Measurements from ENCODE around the gene PPP3R1. TPM values are rescaled to one million over a fixed set of nuclear protein-coding genes. Genes with fewer than 3 reads are reported as not detected.

The PPP3R1 gene
- total RNA-seq, 1 experiment from 2014 or later: 83.8 TPM

DNA sequence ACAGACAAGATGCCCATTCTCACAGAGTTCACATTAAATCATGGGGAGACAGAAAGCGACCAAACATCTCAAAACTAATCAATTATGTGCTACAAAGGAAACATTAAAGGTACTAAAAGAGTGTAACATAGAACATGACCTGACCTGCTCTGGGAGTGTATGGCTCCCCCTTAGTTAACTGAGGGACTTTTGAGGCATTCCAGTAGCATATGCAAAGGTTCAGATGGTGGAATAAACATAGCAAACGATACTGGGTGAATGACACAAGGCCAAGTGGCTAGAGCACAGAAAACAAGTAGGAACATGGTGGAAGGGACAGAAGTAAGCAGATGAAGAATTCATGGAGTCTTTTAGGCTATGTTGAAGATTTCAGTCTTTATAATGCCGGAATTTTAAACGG lies 11.9 kb downstream of the PPP3R1 start:
- no TSS peak for BruUV-seq (replicated peaks)
- Histone ChIP-seq H3K27me3 (replicated peaks; ENCODE audit: insufficient read depth, low read depth, low read length, poor library complexity) (no peaks in the 10 kb centered on the region), H3K27ac (ENCODE audit: low read depth, low read length, poor library complexity, severe bottlenecking) (no peak overlapping the region), H3K4me1 (ENCODE audit: insufficient read depth, low read length, poor library complexity, severe bottlenecking) (peaks cover 55% of the 10 kb centered on the region), H3K9me3 (ENCODE audit: low read depth, low read length, poor library complexity, severe bottlenecking) (no peaks in the 10 kb centered on the region), H3K36me3 (ENCODE audit: insufficient read depth, low read length, poor library complexity, severe bottlenecking) (no peaks in the 10 kb centered on the region), H3K4me3 (ENCODE audit: low read depth, low read length, poor library complexity, severe bottlenecking) (no peak overlapping the region)
- intact Hi-C loops (cut with micrococcal nuclease; ENCODE audit: unreplicated experiment): no loop called here
- TF ChIP-seq, protein P1, sequence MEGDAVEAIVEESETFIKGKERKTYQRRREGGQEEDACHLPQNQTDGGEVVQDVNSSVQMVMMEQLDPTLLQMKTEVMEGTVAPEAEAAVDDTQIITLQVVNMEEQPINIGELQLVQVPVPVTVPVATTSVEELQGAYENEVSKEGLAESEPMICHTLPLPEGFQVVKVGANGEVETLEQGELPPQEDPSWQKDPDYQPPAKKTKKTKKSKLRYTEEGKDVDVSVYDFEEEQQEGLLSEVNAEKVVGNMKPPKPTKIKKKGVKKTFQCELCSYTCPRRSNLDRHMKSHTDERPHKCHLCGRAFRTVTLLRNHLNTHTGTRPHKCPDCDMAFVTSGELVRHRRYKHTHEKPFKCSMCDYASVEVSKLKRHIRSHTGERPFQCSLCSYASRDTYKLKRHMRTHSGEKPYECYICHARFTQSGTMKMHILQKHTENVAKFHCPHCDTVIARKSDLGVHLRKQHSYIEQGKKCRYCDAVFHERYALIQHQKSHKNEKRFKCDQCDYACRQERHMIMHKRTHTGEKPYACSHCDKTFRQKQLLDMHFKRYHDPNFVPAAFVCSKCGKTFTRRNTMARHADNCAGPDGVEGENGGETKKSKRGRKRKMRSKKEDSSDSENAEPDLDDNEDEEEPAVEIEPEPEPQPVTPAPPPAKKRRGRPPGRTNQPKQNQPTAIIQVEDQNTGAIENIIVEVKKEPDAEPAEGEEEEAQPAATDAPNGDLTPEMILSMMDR (conservative IDR thresholded peaks at IDR 0.05; ENCODE audit: low read depth, low read length): no peak
- POLR2A ChIA-PET (ENCODE audit: low non-redundant PET): no interaction called here
- CTCF ChIA-PET: no interaction called here
- no peak for DNase-seq (ENCODE audit: low spot score)

DNA sequence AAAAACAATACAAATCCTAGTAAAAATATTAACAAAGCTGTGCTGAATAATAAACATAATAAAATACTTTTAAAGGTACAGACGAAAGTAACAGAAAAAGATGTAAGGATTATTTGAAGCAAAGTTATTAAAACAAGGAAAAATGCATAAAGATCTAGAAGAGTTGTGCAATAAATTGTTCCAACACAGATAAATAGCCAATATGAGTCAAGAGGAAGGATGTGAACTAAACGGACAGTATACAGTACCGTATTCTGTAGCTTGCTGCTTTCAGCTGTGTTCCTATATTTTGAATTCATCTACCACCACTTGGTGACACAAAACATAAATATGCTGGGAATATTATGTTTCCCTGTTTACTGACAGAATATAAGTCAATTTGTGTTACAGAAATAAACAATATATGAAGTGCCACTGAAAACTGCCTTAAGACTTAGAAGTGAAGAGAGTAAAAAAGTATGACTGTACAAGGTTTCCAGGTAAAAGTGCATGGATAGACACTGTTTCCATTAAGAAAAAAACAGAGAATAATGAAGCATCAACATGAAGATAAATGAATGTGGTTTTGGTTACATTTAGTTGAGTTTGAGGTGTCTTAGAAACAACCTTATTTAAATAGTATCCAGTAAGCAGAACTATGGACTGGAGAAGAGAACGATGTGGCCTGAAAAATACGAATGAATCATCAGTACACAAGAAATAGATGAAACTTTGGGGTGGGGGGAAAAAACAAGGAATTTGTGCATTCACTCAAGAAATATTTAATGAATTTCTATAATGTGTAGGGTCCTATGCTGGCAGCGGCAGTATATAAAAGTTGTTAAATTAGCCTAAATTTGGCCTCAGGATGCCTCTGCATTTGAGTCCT lies 13.1 kb downstream of the PPP3R1 start:
- POLR2A ChIA-PET (ENCODE audit: low non-redundant PET): no interaction called here
- CTCF ChIA-PET: no interaction called here
- Histone ChIP-seq H3K27me3 (replicated peaks; ENCODE audit: insufficient read depth, low read depth, low read length, poor library complexity) (no peaks in the 10 kb centered on the region), H3K27ac (ENCODE audit: low read depth, low read length, poor library complexity, severe bottlenecking) (no peak overlapping the region), H3K4me1 (ENCODE audit: insufficient read depth, low read length, poor library complexity, severe bottlenecking) (peaks cover 55% of the 10 kb centered on the region), H3K4me3 (ENCODE audit: low read depth, low read length, poor library complexity, severe bottlenecking) (no peak overlapping the region), H3K36me3 (ENCODE audit: insufficient read depth, low read length, poor library complexity, severe bottlenecking) (no peaks in the 10 kb centered on the region), H3K9me3 (ENCODE audit: low read depth, low read length, poor library complexity, severe bottlenecking) (no peaks in the 10 kb centered on the region)
- intact Hi-C loops (cut with micrococcal nuclease; ENCODE audit: unreplicated experiment): no loop called here
- DNase-seq (ENCODE audit: low spot score): no peak
- BruUV-seq (replicated peaks): no TSS peak
- TF ChIP-seq EZH2 (IDR thresholded peaks at IDR 0.05; ENCODE audit: borderline replicate concordance, low read depth, low read length, poor library complexity, severe bottlenecking): no peak
- TF ChIP-seq, protein P1 (conservative IDR thresholded peaks at IDR 0.05; ENCODE audit: low read depth, low read length): no peak

DNA sequence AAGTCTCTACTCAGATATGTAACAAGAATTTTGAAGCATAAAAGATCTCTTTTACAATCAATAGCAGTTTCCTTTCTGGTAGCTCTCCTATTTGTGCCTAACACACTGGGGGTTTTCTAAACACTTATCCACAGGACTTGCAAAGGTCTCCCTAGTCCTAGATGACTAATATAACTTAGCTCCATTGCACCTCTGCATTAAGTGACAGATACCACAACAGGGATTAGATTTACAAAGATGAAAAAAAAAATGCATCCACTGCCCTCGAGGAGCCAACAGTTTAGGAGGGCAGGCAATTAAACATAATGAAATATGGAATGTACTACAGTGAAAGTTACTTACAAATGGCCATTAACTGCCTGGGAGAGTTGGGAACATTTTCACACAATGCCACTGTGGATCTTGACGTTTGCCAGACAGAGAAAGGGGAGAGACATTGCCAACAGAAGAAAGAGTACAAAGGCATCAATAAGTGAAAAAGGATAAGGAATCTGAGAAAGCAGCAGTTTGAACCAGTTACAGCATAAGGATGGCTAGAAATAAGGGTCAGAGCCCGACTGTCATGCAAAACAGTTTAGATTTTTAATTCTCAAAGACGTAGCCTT lies 14.3 kb downstream of the PPP3R1 start:
- Histone ChIP-seq H3K27ac (ENCODE audit: low read depth, low read length, poor library complexity, severe bottlenecking) (no peak overlapping the region), H3K4me3 (ENCODE audit: low read depth, low read length, poor library complexity, severe bottlenecking) (no peak overlapping the region), H3K4me1 (ENCODE audit: insufficient read depth, low read length, poor library complexity, severe bottlenecking) (peaks cover 59% of the 10 kb centered on the region), H3K9me3 (ENCODE audit: low read depth, low read length, poor library complexity, severe bottlenecking) (no peaks in the 10 kb centered on the region), H3K27me3 (replicated peaks; ENCODE audit: insufficient read depth, low read depth, low read length, poor library complexity) (no peaks in the 10 kb centered on the region), H3K36me3 (ENCODE audit: insufficient read depth, low read length, poor library complexity, severe bottlenecking) (no peaks in the 10 kb centered on the region)
- no peak for DNase-seq (ENCODE audit: low spot score)
- BruUV-seq (replicated peaks): no TSS peak
- ChIA-PET CTCF (no interaction called here), POLR2A (ENCODE audit: low non-redundant PET) (no interaction called here)
- intact Hi-C loops (cut with micrococcal nuclease; ENCODE audit: unreplicated experiment): no loop called here
- TF ChIP-seq, protein P1 (conservative IDR thresholded peaks at IDR 0.05; ENCODE audit: low read depth, low read length): no peak
- no peak for TF ChIP-seq EZH2 (IDR thresholded peaks at IDR 0.05; ENCODE audit: borderline replicate concordance, low read depth, low read length, poor library complexity, severe bottlenecking)
